OCI-LY1 (cell line): ENCODE measurements around the gene FRMD1.

ENCODE experiments used
- H2AFZ ChIP-seq: fragments of 200-600 bp; sonication (generic), shearing (Covaris generic); 2 replicates; pipeline ENCODE4 v1.6.0; 2014; ENCODE audit warnings: antibody characterized with exemption, mild to moderate bottlenecking, low read length
- H3F3A ChIP-seq: fragments of 200-600 bp; sonication (generic), shearing (Covaris generic); 2 replicates; pipeline ENCODE4 v1.6.0; 2014; ENCODE audit warnings: mild to moderate bottlenecking, antibody characterized with exemption, low read length, moderate library complexity; ENCODE audit not compliant: insufficient read depth
- H3K27ac ChIP-seq: fragments of 200-600 bp; sonication (generic); 2 replicates; pipeline ENCODE4 v1.5.1; 2014; ENCODE audit warnings: low read length, mixed run types, mild to moderate bottlenecking, low read depth; ENCODE audit not compliant: poor library complexity, severe bottlenecking
- H3K27me3 ChIP-seq: fragments of 200-600 bp; sonication (generic); 2 replicates; pipeline ENCODE4 v1.6.0; 2014; ENCODE audit warnings: antibody characterized with exemption, mild to moderate bottlenecking, low read length, moderate library complexity; ENCODE audit not compliant: insufficient read depth
- H3K36me3 ChIP-seq: fragments of 200-600 bp; sonication (generic); 2 replicates; pipeline ENCODE4 v1.6.1; 2014; ENCODE audit warnings: mild to moderate bottlenecking, antibody characterized with exemption, low read length, moderate library complexity, mixed read lengths; ENCODE audit not compliant: insufficient read depth
- H3K4me1 ChIP-seq: fragments of 200-600 bp; sonication (generic); 2 replicates; pipeline ENCODE4 v1.5.1; 2014; ENCODE audit warnings: mild to moderate bottlenecking, low read length, moderate library complexity; ENCODE audit not compliant: insufficient read depth, severe bottlenecking
- H3K4me2 ChIP-seq: fragments of 200-600 bp; sonication (generic), shearing (Covaris generic); 2 replicates; pipeline ENCODE4 v1.6.1; 2014; ENCODE audit warnings: low read length
- H3K4me3 ChIP-seq: fragments of 200-600 bp; sonication (generic); 2 replicates; pipeline ENCODE4 v1.5.1; 2014; ENCODE audit warnings: low read length, low read depth, mild to moderate bottlenecking, mixed read lengths; ENCODE audit not compliant: poor library complexity, severe bottlenecking
- H3K79me2 ChIP-seq: fragments of 200-600 bp; shearing (Covaris generic); 2 replicates; pipeline ENCODE4 v1.6.1; 2016; ENCODE audit warnings: mixed run types, low read length, mixed read lengths; ENCODE audit not compliant: insufficient read depth
- H3K9ac ChIP-seq: fragments of 200-600 bp; sonication (generic), shearing (Covaris generic); 2 replicates; pipeline ENCODE4 v1.6.1; 2014; ENCODE audit warnings: mild to moderate bottlenecking, low read length, mixed read lengths
- H3K9me2 ChIP-seq: fragments of 200-600 bp; sonication (generic), shearing (Covaris generic); 2 replicates; pipeline ENCODE4 v1.6.1; 2014; ENCODE audit warnings: low read depth, mild to moderate bottlenecking, low read length, mixed read lengths
- H3K9me3 ChIP-seq: fragments of 200-600 bp; shearing (Covaris generic); 2 replicates; pipeline ENCODE4 v1.6.1; 2014; ENCODE audit warnings: low read length, mixed read lengths
- H4K20me1 ChIP-seq: fragments of 200-600 bp; sonication (generic), shearing (Covaris generic); 2 replicates; pipeline ENCODE4 v1.6.0; 2016; ENCODE audit warnings: mild to moderate bottlenecking, low read length; ENCODE audit not compliant: insufficient read depth
- EZH2 ChIP-seq: fragments of 200-600 bp; sonication (generic), shearing (Covaris generic); IDR thresholded peaks from 2 replicates; pipeline ENCODE4 v1.8.0; 2017; ENCODE audit warnings: borderline replicate concordance, mixed run types, mild to moderate bottlenecking, antibody characterized with exemption, low read length, moderate library complexity, mixed read lengths
- TF ChIP-seq, protein P1 (sequence below): fragments of 200-600 bp; sonication (generic), shearing (Covaris generic); IDR thresholded peaks from 2 replicates; pipeline ENCODE4 v1.5.1; 2017; ENCODE audit warnings: mild to moderate bottlenecking, antibody characterized with exemption, low read length, moderate library complexity, mixed read lengths

The FRMD1 gene

DNA sequence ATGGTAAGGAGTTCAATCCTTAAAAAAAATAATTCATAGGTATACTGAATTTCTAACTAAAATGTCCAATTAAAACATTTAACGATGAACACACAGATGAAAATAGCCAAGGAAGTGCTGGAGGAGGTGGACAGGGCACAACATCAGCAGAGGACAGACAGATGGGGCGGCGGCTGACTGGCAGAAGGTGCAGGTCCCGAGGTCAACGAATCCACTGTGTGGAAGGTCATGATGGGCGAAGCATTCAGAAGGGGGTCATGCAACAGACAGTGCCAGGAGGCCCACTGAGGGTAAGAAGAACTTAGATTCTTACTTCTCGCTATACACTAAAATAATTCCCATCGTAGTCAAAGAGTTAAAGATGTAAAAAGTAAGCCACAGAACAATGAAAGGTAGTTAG lies 34.2 kb upstream of the FRMD1 start:
- Histone ChIP-seq H3K27ac (no peak overlapping the region), H3K4me2 (no peak overlapping the region), H3K36me3 (no peaks in the 10 kb centered on the region), H4K20me1 (no peaks in the 10 kb centered on the region), H3K9me2 (no peaks in the 10 kb centered on the region), H2AFZ (no peak overlapping the region), H3K4me3 (no peak overlapping the region), H3F3A (no peaks in the 10 kb centered on the region), H3K79me2 (no peaks in the 10 kb centered on the region), H3K9ac (no peak overlapping the region), H3K27me3 (0 out of 2 replicates have a peak, but pooled peaks cover 4% of the 10 kb centered on the region), H3K9me3 (no peaks in the 10 kb centered on the region), H3K4me1 (no peaks in the 10 kb centered on the region)
- TF ChIP-seq, protein P1, sequence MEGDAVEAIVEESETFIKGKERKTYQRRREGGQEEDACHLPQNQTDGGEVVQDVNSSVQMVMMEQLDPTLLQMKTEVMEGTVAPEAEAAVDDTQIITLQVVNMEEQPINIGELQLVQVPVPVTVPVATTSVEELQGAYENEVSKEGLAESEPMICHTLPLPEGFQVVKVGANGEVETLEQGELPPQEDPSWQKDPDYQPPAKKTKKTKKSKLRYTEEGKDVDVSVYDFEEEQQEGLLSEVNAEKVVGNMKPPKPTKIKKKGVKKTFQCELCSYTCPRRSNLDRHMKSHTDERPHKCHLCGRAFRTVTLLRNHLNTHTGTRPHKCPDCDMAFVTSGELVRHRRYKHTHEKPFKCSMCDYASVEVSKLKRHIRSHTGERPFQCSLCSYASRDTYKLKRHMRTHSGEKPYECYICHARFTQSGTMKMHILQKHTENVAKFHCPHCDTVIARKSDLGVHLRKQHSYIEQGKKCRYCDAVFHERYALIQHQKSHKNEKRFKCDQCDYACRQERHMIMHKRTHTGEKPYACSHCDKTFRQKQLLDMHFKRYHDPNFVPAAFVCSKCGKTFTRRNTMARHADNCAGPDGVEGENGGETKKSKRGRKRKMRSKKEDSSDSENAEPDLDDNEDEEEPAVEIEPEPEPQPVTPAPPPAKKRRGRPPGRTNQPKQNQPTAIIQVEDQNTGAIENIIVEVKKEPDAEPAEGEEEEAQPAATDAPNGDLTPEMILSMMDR: no peak
- no peak for TF ChIP-seq EZH2

DNA sequence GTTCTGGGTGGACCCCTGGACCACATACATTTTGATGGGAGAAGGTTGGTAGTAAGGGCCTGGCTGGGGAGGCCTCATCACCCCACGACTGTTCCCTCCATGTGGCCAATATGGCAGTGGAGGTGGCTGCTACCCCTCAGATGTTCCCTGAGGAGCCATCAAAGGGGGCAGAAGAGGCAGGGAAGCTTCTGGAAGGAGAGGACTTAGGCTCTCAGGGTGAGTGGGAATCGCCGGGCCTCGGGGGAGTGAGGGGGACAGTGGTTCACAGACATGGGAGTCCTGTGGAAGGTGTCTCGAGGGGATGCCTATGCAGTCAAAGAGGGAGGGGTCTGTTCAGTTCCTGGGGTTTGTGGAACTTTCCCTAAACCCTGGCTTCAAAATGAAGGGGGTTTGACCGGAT lies 32.9 kb upstream of the FRMD1 start:
- no peak for TF ChIP-seq EZH2
- H3K9ac ChIP-seq: no peak overlapping the region
- H3K36me3 ChIP-seq: no peaks in the 10 kb centered on the region
- no peaks in the 10 kb centered on the region for H3K79me2 ChIP-seq
- H3K27ac ChIP-seq: no peak overlapping the region
- H3K4me1 ChIP-seq: no peaks in the 10 kb centered on the region
- no peak overlapping the region for H3K4me2 ChIP-seq
- H3K27me3 ChIP-seq: 0 out of 2 replicates have a peak, but pooled peaks cover 6% of the 10 kb centered on the region
- no peak overlapping the region for H3K4me3 ChIP-seq
- no peaks in the 10 kb centered on the region for H3K9me3 ChIP-seq
- H4K20me1 ChIP-seq: no peaks in the 10 kb centered on the region
- no peak overlapping the region for H2AFZ ChIP-seq
- H3K9me2 ChIP-seq: no peaks in the 10 kb centered on the region
- H3F3A ChIP-seq: no peaks in the 10 kb centered on the region

DNA sequence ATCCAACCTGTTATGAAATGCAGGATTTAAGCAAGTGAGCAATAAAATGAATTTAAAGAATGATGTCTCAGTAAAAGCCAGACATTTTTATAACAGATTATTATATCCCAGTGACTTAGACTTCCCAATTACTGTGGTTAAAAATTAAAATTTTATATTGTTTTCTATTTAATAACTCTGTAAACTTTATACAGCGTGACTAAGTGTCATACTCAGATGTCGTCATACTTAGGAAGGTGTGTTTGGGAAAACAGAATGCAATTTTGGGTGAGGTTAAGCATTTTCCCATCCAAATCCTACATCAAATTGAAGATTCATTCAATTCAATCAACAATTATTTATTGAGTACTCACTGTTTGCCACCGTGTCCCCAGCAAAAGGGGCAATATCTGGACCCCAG lies 31.4 kb upstream of the FRMD1 start:
- no peak overlapping the region for H3K9ac ChIP-seq
- no peaks in the 10 kb centered on the region for H3F3A ChIP-seq
- H3K4me2 ChIP-seq: no peak overlapping the region
- no peaks in the 10 kb centered on the region for H3K36me3 ChIP-seq
- no peaks in the 10 kb centered on the region for H4K20me1 ChIP-seq
- no peak overlapping the region for H2AFZ ChIP-seq
- H3K9me2 ChIP-seq: no peaks in the 10 kb centered on the region
- TF ChIP-seq, protein P1: no peak
- 0 out of 2 replicates have a peak, but pooled peaks cover 6% of the 10 kb centered on the region for H3K27me3 ChIP-seq
- no peak overlapping the region for H3K4me3 ChIP-seq
- H3K9me3 ChIP-seq: no peaks in the 10 kb centered on the region
- no peaks in the 10 kb centered on the region for H3K4me1 ChIP-seq
- H3K79me2 ChIP-seq: no peaks in the 10 kb centered on the region
- H3K27ac ChIP-seq: no peak overlapping the region

DNA sequence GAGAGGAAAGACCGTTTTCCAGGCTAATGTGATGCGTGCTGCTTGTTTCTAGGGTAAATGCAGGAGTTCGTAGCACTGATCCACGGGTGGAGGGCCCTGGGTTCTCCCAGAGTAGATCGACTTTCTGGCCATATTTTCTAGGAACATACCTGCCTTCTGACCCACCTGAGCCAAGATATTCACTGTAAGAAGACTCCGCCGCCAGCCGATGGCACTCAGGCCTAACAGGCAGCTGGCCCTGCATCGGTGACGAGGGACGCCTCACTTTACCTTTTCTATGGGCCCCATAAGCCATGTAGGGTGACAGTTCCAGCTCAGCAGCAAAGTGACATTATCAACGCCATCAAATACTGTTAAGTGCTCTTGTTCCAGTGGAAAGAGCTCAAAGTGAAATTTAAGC lies 30.2 kb upstream of the FRMD1 start:
- H2AFZ ChIP-seq: no peak overlapping the region
- H3K9me3 ChIP-seq: no peaks in the 10 kb centered on the region
- no peak overlapping the region for H3K27ac ChIP-seq
- 0 out of 2 replicates have a peak, but pooled peaks cover 6% of the 10 kb centered on the region for H3K27me3 ChIP-seq
- no peaks in the 10 kb centered on the region for H3F3A ChIP-seq
- no peaks in the 10 kb centered on the region for H3K36me3 ChIP-seq
- no peak overlapping the region for H3K9ac ChIP-seq
- no peaks in the 10 kb centered on the region for H3K4me1 ChIP-seq
- H4K20me1 ChIP-seq: no peaks in the 10 kb centered on the region
- H3K9me2 ChIP-seq: no peaks in the 10 kb centered on the region
- no peaks in the 10 kb centered on the region for H3K79me2 ChIP-seq
- TF ChIP-seq, protein P1: no peak
- no peak for TF ChIP-seq EZH2
- H3K4me2 ChIP-seq: no peak overlapping the region
- H3K4me3 ChIP-seq: no peak overlapping the region
